PC-9 (cell line): Measurements from ENCODE around the gene ANKS1B.

Experiments used
- CTCF ChIP-seq: fragments of 200-600 bp; sonication (generic); conservative IDR thresholded peaks from 2 replicates; pipeline ENCODE4 v1.6.1; 2017; ENCODE audit warnings: mixed run types, antibody characterized with exemption, mild to moderate bottlenecking, moderate library complexity
- EZH2 ChIP-seq: fragments of 200-600 bp; sonication (generic); IDR thresholded peaks from 2 replicates; pipeline ENCODE4 v1.8.0; 2017; ENCODE audit warnings: antibody characterized with exemption, low read depth

GRCh38 chr12:99271071-99271470 is 713.7 kb downstream of the ANKS1B start:
- TF ChIP-seq CTCF (no peak), EZH2 (no peak)
